Liver (tissue), 3 donors: ENCODE results near the gene OR5D18.

Experiments used
- CTCF ChIP-seq: fragments of 150-350 bp; IDR thresholded peaks from 2 replicates; pipeline ENCODE4 v1.5.1; 2017; ENCODE audit warnings: improper control_type of control experiment, low read depth, low read length; ENCODE audit not compliant: missing input control
- EGR1 ChIP-seq, 2 donors: IDR thresholded peaks; 2 replicates each; pipeline ENCODE4 v1.6.1; 2016 to 2018; ENCODE audit warnings: antibody characterized with exemption in 2 of 2, low read depth in 2 of 2
- FOXA1 ChIP-seq: IDR thresholded peaks from 2 replicates; pipeline ENCODE4 v1.6.1; 2016; ENCODE audit warnings: antibody characterized with exemption
- GABPA ChIP-seq, 2 donors: IDR thresholded peaks in 1 of 2; conservative IDR thresholded peaks in 1 of 2; 2 replicates each; pipeline ENCODE4 v1.6.1; 2016; ENCODE audit warnings: antibody characterized with exemption in 2 of 2, mild to moderate bottlenecking in 1 of 2, moderate library complexity in 1 of 2
- HNF4G ChIP-seq: IDR thresholded peaks from 2 replicates; pipeline ENCODE4 v1.6.1; 2016; ENCODE audit warnings: antibody characterized with exemption
- JUND ChIP-seq, 2 donors: IDR thresholded peaks; 2 replicates each; pipeline ENCODE4 v1.6.1; 2016; ENCODE audit warnings: antibody characterized with exemption in 2 of 2
- MAX ChIP-seq: IDR thresholded peaks from 2 replicates; pipeline ENCODE4 v1.6.1; 2016; ENCODE audit warnings: antibody characterized with exemption
- TAF1 ChIP-seq: conservative IDR thresholded peaks from 2 replicates; pipeline ENCODE4 v1.6.1; 2016; ENCODE audit warnings: antibody characterized with exemption, mild to moderate bottlenecking
- ZBTB33 ChIP-seq: IDR thresholded peaks from 2 replicates; pipeline ENCODE4 v1.6.1; 2016; ENCODE audit warnings: antibody characterized with exemption
- donor health status: healthy.
- donor health status: healthy.

GRCh38 chr11:55852141-55852540, 32.7 kb downstream of the OR5D18 start:
- TF ChIP-seq CTCF (no peak), GABPA (IDR thresholded peaks at IDR 0.05 in 1 of 2, conservative IDR thresholded peaks at IDR 0.05 in 1 of 2) (no peak), HNF4G (no peak), JUND (IDR thresholded peaks at IDR 0.05) (no peak), ZBTB33 (no peak), FOXA1 (no peak), TAF1 (no peak), MAX (no peak), EGR1 (IDR thresholded peaks at IDR 0.05; ENCODE audit: low read depth in 2 of 2) (no peak)
